Activated T-helper 1 cell treated with anti-CD3 and anti-CD28 coated beads, Interleukin-12 subunit alpha, Interleukin-12 subunit beta, Interleukin-2, Interleukin-4 antibody, amounts not matched to agents 30 ng/mL and 10 ng/mL and 1 ng/mL, durations not matched to agents 14 hours and 24 hours and 36 hours (primary cell): Measurements from ENCODE around the gene PDE3A. TPM values are rescaled to one million over a fixed set of nuclear protein-coding genes. Genes with fewer than 3 reads are reported as not detected.

Experiments used
- DNase-seq: peaks from one replicate; pipeline ENCODE4 v3.0.0; 2021; ENCODE audit warnings: low spot score
- H3K27ac Mint-ChIP-seq: one replicate; pipeline ENCODE4 v1.8.0; 2021; ENCODE audit warnings: mild to moderate bottlenecking, mixed read lengths
- H3K27me3 Mint-ChIP-seq: one replicate; pipeline ENCODE4 v1.8.0; 2022; ENCODE audit warnings: mild to moderate bottlenecking, moderate library complexity, mixed read lengths; ENCODE audit not compliant: insufficient read depth
- H3K36me3 Mint-ChIP-seq: one replicate; pipeline ENCODE4 v1.8.0; 2021; ENCODE audit warnings: low read depth, mixed read lengths
- H3K4me1 Mint-ChIP-seq: one replicate; pipeline ENCODE4 v1.8.0; 2021; ENCODE audit warnings: low read depth, mixed read lengths
- H3K4me3 Mint-ChIP-seq: one replicate; pipeline ENCODE4 v1.8.0; 2021; ENCODE audit warnings: mild to moderate bottlenecking, moderate library complexity, mixed read lengths
- H3K9me3 Mint-ChIP-seq: one replicate; pipeline ENCODE4 v1.8.0; 2021; ENCODE audit warnings: mixed read lengths
- intact Hi-C: fragments of 100-400 bp; cut with micrococcal nuclease; formaldehyde crosslinking; loops from one replicate; pipeline ENCODE4 v1.15.1; 2024
- total RNA-seq: library from RNA; stranded (reverse); gene quantifications from 2 replicates; pipeline ENCODE4 v1.2.3, GENCODE V29; 2022

The PDE3A gene
- total RNA-seq, 1 donor from 2014 or later: not detected

DNA sequence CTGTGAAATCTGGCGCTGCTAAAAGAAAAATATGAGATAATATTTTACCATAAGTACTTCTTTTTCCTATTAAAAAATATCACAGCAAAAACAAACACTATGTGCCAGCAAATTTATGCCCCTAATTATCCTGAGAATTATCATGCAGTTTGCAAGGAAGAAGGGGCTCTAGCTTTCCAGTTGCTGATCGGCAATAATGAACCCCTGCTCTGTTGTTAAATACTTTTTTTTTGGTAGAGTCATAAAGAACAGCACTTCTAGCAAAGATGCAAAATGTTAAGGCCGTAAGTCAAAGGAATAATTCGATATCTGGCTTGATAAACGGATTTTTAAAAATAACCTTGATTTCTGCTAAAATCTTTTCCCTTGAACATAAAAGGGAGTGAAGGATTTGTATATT is 108.9 kb downstream of the PDE3A start:
- no peaks in the 10 kb centered on the region for H3K4me1 Mint-ChIP-seq
- H3K36me3 Mint-ChIP-seq: no peaks in the 10 kb centered on the region
- H3K4me3 Mint-ChIP-seq: no peak overlapping the region
- intact Hi-C loops: no loop called here
- no peaks in the 10 kb centered on the region for H3K9me3 Mint-ChIP-seq
- DNase-seq: no peak
- no peak overlapping the region for H3K27ac Mint-ChIP-seq
- no peaks in the 10 kb centered on the region for H3K27me3 Mint-ChIP-seq

DNA sequence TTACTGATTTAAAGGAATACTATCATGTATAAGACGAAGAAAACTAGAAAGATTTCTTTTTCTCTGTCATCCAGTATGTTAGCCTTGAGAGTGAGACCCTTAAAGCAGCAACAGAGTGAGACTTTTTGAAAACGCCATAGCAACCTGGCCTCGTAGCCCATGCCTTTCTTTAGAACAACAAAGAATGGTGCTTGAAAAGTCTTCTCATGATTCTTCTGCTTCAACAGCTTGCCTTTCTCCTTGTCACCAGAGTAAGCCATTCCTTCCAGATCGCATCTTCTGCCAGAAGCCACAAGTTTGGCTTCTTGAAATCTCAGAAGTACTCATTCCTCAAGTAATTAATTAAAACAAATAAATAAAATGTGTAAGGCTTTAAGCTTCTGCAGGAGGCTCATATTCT is 109.3 kb downstream of the PDE3A start:
- no peak overlapping the region for H3K4me3 Mint-ChIP-seq
- intact Hi-C loops: no loop called here
- no peaks in the 10 kb centered on the region for H3K36me3 Mint-ChIP-seq
- DNase-seq: no peak
- no peaks in the 10 kb centered on the region for H3K27me3 Mint-ChIP-seq
- H3K9me3 Mint-ChIP-seq: no peaks in the 10 kb centered on the region
- H3K27ac Mint-ChIP-seq: no peak overlapping the region
- H3K4me1 Mint-ChIP-seq: no peaks in the 10 kb centered on the region

DNA sequence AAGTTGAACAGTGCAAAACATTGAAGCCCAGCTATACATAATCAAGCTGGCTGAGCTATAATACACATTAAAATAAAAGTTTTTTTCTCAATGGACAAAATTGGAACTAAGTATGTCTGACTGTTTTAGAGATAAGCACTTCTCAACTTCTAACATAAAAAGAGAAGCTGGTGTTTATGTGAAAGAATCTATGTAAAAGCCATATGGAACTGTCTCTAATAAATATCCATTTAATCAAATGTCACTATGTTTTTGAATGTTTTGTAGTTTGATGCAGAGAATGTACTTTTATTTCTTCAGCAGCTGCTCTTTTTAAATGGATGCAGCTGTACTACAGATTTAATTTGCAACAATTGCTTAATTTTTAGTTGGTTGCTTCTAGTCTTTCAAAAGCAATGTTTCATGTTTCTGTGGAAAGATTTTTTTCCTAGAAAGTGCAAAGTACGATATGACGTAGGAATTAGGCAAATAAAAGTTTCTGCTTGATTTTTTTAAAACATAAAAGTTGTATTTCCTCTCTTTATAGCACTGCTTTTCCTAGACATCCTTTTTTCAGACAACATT is 114.2 kb downstream of the PDE3A start:
- Mint-ChIP-seq H3K9me3 (no peaks in the 10 kb centered on the region), H3K4me3 (no peak overlapping the region), H3K27ac (no peak overlapping the region), H3K4me1 (no peaks in the 10 kb centered on the region), H3K36me3 (no peaks in the 10 kb centered on the region), H3K27me3 (no peaks in the 10 kb centered on the region)
- no peak for DNase-seq
- intact Hi-C loops: no loop called here

GRCh38 chr12:20483776-20484175 is 115.4 kb downstream of the PDE3A start:
- no peaks in the 10 kb centered on the region for H3K4me1 Mint-ChIP-seq
- no peaks in the 10 kb centered on the region for H3K9me3 Mint-ChIP-seq

DNA sequence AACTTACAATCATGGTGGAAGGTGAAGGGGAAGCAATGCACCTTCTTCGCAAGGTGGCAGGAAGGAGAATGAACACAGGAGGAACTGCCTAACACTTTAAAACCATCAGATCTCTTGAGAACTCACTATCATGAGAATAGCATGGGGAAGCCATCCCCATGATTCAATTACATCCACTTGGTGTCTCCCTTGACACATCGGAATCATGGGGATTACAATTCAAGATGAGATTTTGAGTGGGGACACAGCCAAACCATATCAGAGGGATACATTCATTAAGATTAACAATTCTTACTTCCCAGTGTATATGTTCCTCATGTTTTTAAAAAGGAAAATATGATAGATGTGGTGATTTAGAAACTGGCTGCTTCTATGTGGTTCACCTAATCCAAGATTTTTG is 117.9 kb downstream of the PDE3A start:
- intact Hi-C loops: no loop called here
- no peaks in the 10 kb centered on the region for H3K27me3 Mint-ChIP-seq
- no peak for DNase-seq
- no peaks in the 10 kb centered on the region for H3K9me3 Mint-ChIP-seq
- no peaks in the 10 kb centered on the region for H3K36me3 Mint-ChIP-seq
- no peak overlapping the region for H3K4me3 Mint-ChIP-seq
- no peaks in the 10 kb centered on the region for H3K4me1 Mint-ChIP-seq
- no peak overlapping the region for H3K27ac Mint-ChIP-seq

More at GRCh38 chr12:20483776-20484175, 115.4 kb downstream of the PDE3A start:
- H3K27me3 Mint-ChIP-seq: no peaks in the 10 kb centered on the region
- H3K27ac Mint-ChIP-seq: no peak overlapping the region
- H3K36me3 Mint-ChIP-seq: no peaks in the 10 kb centered on the region
- DNase-seq: no peak
- H3K4me3 Mint-ChIP-seq: no peak overlapping the region
- intact Hi-C loops: no loop called here

GRCh38 chr12:20487519-20487918 is 119.2 kb downstream of the PDE3A start:
- no peak for DNase-seq
- intact Hi-C loops: no loop called here
- no peaks in the 10 kb centered on the region for H3K9me3 Mint-ChIP-seq
- no peaks in the 10 kb centered on the region for H3K27me3 Mint-ChIP-seq
- no peaks in the 10 kb centered on the region for H3K36me3 Mint-ChIP-seq
- no peak overlapping the region for H3K27ac Mint-ChIP-seq
- no peaks in the 10 kb centered on the region for H3K4me1 Mint-ChIP-seq
- no peak overlapping the region for H3K4me3 Mint-ChIP-seq

DNA sequence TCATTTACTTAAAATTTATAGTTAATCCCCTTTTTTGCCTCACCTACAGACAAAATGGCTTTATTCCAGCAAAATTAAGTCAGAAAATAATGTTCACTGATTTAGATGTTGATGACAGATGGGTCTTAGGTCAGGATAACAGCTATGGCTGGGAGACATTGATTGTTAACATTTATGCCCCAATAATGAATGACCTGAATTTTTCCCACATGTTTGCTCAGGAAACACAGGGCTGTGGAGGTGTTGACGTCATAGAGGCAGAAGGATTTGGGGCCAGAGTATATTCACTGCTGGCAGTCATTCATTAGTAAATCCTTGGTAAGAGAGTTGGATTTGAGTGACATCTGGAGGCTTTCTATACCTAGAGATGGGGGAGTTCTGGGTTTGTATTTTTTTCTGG is 121.3 kb downstream of the PDE3A start:
- no peaks in the 10 kb centered on the region for H3K36me3 Mint-ChIP-seq
- no peaks in the 10 kb centered on the region for H3K4me1 Mint-ChIP-seq
- no peaks in the 10 kb centered on the region for H3K9me3 Mint-ChIP-seq
- H3K27me3 Mint-ChIP-seq: no peaks in the 10 kb centered on the region
- no peak overlapping the region for H3K27ac Mint-ChIP-seq
- no peak for DNase-seq
- intact Hi-C loops: no loop called here
- H3K4me3 Mint-ChIP-seq: no peak overlapping the region

GRCh38 chr12:20490213-20490612 is 121.9 kb downstream of the PDE3A start:
- H3K27ac Mint-ChIP-seq: no peak overlapping the region
- no peaks in the 10 kb centered on the region for H3K4me1 Mint-ChIP-seq
- no peaks in the 10 kb centered on the region for H3K36me3 Mint-ChIP-seq
- no peaks in the 10 kb centered on the region for H3K9me3 Mint-ChIP-seq
- no peaks in the 10 kb centered on the region for H3K27me3 Mint-ChIP-seq
- H3K4me3 Mint-ChIP-seq: no peak overlapping the region
- intact Hi-C loops: no loop called here
- no peak for DNase-seq

DNA sequence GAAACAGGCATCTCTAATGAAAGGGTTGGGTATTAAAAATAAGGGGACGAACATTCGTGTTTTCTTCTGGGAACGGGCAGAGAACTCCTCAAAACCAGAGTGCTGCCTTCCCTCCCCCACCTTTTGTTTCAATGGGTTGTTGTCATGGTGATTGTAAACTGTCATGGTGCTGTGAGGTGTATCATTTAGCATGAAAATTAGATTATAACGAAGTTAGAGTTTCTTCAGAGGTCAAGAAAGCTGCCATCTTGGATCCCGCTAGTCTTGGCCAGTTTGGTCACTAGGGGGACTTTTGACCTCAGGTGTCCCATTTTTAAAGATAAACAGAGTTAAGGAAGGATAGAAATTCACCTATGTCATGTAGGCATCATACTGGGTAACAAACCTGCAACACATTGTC is 123.0 kb downstream of the PDE3A start:
- Mint-ChIP-seq H3K27me3 (no peaks in the 10 kb centered on the region), H3K36me3 (no peaks in the 10 kb centered on the region), H3K4me3 (no peak overlapping the region), H3K9me3 (no peaks in the 10 kb centered on the region), H3K27ac (no peak overlapping the region), H3K4me1 (no peaks in the 10 kb centered on the region)
- no peak for DNase-seq
- intact Hi-C loops: no loop called here

- H3K36me3 Mint-ChIP-seq: no peaks in the 10 kb centered on the region
- H3K9me3 Mint-ChIP-seq: no peaks in the 10 kb centered on the region
- DNase-seq: no peak
- no peak overlapping the region for H3K27ac Mint-ChIP-seq
- no peaks in the 10 kb centered on the region for H3K27me3 Mint-ChIP-seq
- intact Hi-C loops: no loop called here
- H3K4me3 Mint-ChIP-seq: no peak overlapping the region
- no peaks in the 10 kb centered on the region for H3K4me1 Mint-ChIP-seq
These were observed 124.0 kb downstream of the PDE3A start for GRCh38 chr12:20492251-20492760.

- Mint-ChIP-seq H3K36me3 (no peaks in the 10 kb centered on the region), H3K4me1 (no peaks in the 10 kb centered on the region), H3K27ac (no peak overlapping the region), H3K27me3 (no peaks in the 10 kb centered on the region), H3K9me3 (no peaks in the 10 kb centered on the region), H3K4me3 (no peak overlapping the region)
- DNase-seq: no peak
- intact Hi-C loops: no loop called here
These were observed 125.6 kb downstream of the PDE3A start for GRCh38 chr12:20493934-20494333.

DNA sequence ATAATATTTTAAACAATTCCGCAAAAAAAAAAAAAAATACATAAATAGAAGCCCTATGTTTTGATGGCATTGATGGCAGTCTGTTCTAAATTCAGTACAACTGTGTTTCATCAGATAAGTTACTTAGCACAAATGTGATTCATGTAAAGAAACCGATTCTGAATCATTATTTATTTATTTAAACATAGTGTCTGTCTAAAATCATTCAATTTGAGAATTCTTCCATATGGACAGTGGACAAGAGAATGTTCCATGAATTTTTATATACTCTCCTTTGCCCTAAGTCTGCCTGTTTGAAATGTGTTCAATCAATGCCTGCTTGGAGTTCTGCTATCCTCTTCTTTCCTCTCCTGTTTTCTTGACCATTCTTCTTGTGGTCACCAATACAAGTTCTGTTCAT is 126.5 kb downstream of the PDE3A start:
- H3K4me3 Mint-ChIP-seq: no peak overlapping the region
- intact Hi-C loops: no loop called here
- H3K36me3 Mint-ChIP-seq: no peaks in the 10 kb centered on the region
- no peak overlapping the region for H3K27ac Mint-ChIP-seq
- no peaks in the 10 kb centered on the region for H3K9me3 Mint-ChIP-seq
- no peaks in the 10 kb centered on the region for H3K27me3 Mint-ChIP-seq
- no peak for DNase-seq
- no peaks in the 10 kb centered on the region for H3K4me1 Mint-ChIP-seq

- Mint-ChIP-seq H3K4me1 (no peaks in the 10 kb centered on the region), H3K27ac (no peak overlapping the region), H3K36me3 (no peaks in the 10 kb centered on the region), H3K27me3 (no peaks in the 10 kb centered on the region), H3K4me3 (no peak overlapping the region), H3K9me3 (no peaks in the 10 kb centered on the region)
- DNase-seq: no peak
- intact Hi-C loops: no loop called here
These were observed 127.7 kb downstream of the PDE3A start for GRCh38 chr12:20495997-20496396.

DNA sequence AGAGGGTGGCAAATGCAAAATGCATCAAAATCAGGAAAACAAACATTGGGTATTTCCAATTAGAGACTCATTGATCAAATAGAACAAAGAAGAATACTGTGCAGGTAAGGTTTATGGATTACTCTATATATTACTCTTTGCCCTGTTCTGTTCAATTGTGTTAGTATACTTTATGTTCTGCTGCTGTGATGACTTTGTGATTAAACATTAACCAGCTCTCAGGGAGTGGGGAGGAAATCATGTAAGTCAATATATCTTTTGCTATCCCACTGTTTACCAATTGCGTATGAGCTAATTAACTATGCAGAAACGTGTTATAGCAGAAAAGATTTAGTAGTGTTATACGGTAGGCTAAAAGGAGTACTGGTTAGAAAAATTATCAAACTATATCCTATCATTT is 129.4 kb downstream of the PDE3A start:
- Mint-ChIP-seq H3K36me3 (no peaks in the 10 kb centered on the region), H3K27me3 (no peaks in the 10 kb centered on the region), H3K4me1 (no peaks in the 10 kb centered on the region), H3K27ac (no peak overlapping the region), H3K4me3 (no peak overlapping the region), H3K9me3 (no peaks in the 10 kb centered on the region)
- no peak for DNase-seq
- intact Hi-C loops: no loop called here
